C1 segment of cervical spinal cord (tissue), 14 donors: ENCODE results near the gene RBM19.

Experiments used
- DNase-seq, 14 donors: peaks; one replicate each; lab custom pipeline; 2025; lab: John Stamatoyannopoulos, UW

RBM19 gene

DNA sequence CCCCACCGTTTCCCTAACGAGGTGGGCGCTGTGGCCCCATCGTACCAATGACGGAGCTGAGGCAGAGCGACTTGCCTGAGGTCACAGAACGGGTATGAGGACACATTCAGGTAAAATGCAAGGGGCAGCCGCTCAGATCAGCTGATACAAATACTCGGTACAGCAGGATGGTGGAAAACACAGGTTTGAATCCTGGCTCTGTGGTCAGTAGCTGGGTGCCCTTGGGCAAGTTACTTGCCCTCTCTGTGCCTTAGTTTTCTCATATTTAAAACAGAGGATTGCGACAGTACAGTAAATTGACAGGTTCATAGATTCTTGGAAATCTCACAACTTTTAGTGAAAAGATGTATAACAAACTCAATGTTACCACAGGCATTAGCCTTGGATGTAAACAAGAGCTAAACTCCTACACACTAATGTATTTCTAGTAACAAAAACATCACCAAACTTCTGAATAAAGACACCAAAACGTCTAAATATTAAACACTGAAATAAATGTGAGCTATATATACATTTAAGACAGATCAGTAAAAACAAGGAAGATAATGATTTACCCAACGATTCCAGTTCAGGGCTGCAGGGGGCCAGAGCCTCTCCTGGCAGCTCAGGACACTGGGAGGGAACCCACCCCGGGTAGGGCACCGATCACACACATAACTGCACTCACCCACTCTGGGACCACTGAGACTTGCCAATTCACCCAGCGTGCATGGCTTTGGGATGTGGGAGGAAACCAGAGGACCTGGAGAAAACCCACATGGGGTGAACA, 128.4 kb downstream of the RBM19 start:
- DNase-seq: no peak

DNA sequence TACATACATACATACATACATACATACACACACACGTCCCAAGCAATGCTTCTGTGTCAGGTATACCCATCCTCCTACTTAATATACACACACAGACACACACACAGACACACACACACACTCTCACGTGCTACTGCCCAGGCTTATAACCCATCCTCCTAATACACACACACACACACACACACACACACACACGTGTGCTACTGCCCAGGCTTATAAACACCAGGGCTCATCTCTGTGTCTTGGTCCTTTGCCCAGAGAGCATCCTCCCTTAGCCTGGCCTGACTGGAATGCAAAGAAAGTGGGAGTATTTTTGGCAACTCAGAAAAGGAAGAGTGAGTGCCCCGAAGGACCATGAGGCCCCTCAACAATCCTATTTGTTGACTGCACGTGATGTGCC, 129.0 kb downstream of the RBM19 start:
- no peak for DNase-seq

DNA sequence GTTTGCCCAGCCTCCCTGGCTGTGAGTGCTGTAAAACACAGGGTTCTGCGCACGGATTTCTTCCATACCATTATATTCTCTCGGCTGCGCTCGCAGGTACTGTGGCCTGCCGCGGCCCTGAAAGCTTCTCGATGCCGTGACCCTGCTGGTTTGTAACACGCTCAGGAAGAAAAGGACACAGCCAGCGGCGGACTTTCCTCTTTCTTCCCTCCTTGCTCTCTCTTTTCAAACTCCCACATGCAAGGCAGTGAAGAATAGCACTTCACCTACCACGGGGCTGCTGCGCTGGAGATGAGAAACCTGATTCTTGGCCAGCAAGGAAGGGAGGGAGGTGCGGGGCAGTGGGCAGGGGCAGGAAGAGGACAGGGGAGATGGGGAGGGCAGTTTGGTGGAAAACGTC, 130.2 kb downstream of the RBM19 start:
- no peak for DNase-seq

DNA sequence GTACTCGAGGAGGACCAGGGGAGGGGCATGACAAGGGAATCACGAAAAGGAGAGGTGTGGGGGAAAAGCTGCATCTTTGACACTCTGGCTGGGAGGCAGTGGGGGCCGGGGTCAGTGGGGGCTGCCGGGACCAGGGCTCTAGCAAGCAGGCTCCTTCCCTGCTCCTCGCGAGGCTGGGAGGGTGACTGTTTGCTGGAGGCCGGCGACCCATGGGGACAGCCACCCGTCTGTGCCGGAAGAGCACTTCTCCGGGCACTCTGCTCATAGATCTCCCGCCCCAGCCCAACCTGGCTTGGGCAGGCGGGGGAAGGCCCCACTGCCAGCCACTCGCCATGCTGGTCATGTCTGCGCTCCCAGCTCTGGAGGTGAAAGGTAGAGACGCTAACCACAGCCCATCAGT, 130.7 kb downstream of the RBM19 start:
- DNase-seq: no peak

DNA sequence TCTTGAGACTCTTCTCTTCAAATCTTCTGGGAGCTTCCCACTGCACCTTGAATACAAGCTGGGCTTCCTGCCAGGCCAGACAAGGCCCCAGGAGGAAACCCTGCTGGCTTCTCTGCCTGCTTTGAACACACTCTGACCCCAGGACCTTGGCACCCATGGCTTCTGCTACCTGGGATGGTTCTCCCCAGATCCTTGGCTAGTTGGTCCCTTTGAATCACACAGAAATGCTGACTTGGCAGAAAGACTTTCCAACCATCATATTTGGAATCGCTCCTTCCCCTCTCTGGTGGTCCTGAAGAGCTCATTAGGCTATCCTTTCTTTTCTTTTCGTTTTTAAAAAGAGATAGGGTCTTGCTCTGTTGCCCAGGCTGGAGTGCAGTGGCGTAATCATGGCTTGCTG, 132.7 kb downstream of the RBM19 start:
- no peak for DNase-seq

DNA sequence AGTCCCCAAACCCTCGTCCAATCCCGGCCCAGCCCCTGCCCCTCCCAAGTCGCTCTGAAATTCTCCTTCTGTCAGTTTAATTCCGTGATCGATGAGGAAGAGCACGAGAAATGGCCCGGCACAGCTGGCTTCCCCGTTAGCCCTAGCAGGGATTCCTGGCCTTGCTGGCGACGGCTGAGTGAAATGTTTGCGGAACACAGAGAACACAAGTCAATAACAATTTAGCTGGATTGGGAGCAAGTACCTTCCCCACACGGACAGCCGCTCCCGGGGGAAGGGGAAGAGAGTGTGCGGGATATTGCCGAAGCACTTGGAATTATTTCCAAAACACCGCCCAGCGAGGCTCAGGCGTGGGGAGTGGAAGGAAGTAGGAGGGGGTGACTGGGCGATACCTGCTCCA, 134.6 kb downstream of the RBM19 start:
- DNase-seq: no peak

DNA sequence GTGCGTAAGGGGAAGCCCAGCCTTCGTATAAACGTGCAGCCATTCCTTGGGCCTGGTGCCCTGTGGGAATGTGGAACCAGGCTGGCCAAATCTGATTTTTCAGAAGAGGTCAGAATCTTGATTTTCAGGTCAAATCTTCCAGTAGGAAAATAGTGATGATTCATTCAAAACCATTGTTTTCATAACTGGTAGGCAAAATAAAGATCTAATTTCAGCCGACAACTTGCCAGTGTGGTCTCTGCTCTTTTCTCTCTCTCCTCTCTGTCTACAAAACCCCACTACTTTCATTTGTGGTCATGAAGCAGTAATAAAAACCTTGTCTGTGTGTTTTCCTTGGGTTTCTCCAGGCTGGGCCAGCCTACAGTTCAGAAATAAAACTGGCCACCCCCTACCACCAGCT, 135.1 kb downstream of the RBM19 start:
- no peak for DNase-seq

DNA sequence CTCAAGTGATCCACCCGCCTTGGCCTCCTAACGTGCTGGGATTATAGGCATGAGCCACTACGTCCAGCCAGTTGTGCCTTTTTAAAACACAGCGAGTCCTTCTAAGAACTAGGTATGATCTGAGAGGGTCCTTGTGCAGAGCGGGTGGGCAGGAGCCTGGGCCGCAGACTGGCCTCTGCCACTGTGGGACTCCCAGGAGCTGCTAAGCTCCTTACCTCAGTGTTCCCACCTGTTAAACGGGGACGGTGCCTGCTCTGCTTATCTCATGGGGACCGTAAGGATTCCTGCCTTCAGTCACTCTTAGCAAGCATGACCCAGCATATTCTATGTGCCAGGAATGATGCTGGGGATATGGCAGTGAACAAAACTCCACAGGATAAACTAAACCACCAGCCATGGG, 136.9 kb downstream of the RBM19 start:
- no peak for DNase-seq

DNA sequence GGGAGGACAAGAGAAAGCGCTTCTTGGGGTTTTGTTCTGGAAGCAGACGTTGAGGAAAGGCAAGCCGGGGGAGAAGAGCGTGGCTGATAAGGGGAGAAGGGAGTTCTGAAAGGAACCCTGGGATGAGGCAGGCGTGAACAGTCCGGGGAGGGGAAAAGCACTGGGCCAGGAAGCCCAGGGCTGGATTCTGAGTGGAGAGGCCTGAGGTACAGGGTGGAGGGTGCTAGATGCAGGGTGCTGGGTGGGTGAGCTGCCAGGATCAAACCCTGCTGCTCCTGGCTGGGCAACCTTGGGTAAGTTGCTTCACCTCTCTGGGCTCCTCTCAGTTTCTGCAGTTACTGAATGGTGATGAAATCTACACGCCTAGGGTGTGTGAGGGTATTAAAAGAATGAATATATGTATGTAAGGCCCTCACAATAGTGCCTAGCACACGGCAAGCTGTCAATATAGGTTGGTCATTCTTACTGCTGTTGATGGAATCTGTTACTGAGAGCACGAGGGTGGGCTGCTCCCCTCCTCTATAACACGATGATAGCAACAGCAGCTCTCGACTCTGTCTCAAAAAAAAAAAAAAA, 138.5 kb downstream of the RBM19 start:
- DNase-seq: no peak

DNA sequence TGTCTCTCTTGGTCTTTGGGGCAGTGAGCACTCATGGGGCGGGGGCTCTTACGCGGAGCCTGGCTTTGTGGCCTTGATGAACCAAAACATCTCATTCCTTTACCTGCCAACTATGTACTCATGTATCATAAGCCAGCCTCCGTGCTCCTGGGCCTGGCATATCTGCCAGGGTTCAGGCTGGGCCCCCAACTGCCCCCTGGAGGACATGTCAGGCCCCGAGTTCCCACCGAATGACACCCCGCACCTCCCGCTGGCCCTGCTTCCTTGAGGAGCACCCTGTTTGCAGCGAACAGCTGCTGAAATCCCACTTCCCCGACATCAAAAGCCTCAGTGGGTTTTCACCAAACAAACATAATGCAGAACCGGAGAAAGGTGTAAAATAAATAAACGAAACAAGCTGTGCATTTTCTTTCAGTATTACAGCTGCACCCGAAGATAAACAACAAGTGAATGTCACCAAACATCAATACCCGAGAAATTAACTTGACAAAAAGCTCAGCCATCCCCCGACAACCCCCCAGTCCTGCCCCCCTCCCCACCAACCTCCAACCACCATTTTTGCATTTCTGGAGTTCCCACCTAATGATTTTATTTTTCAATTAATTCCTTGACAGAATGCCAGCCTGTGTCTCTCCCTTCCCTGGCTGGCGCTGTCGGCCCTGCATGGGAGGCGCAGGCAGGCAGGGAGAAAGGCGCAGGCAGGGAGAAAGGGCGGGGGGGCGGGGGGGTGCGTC, 139.2 kb downstream of the RBM19 start:
- peak in 1 of 14 donors; percentile 13 for DNase-seq

DNA sequence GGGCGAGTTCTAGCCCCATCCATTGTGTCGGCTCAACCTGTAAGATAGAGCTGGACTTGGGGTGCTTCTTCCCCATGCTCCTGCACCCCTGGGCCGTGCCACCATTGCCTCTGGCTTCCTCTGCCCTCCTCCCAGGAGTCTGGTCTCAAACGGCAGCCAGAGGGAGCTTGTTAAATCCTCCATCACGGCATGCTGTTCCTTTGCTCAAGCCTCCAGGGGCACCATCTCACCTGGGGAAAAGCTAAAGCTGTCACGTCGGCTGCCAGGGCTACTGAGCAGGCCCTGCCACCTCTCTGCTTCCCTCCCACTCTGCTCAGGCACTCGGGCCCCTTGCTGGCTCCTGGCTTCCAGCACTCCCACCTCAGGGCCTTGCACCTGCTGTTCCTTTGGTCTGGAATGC, 140.4 kb downstream of the RBM19 start:
- DNase-seq: no peak

DNA sequence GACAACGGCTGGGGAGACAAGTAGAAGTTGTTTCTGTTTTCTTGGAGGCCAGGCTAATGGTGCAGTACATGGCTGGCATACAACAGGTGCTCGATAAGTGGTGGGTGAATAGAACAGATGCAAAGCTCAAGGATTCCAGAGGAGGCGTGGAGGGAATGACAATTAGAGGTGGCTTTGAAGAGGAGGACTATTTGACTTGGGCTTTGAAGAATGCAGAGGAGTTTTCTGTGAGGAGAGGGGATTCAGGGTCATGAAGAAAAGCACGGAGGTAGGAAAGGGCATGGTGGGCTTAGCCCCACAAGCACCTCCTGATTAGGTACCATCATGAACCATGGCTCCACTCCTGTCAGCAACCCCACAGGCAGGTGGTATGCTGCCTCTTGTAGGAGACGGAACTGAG, 142.3 kb downstream of the RBM19 start:
- DNase-seq: no peak

DNA sequence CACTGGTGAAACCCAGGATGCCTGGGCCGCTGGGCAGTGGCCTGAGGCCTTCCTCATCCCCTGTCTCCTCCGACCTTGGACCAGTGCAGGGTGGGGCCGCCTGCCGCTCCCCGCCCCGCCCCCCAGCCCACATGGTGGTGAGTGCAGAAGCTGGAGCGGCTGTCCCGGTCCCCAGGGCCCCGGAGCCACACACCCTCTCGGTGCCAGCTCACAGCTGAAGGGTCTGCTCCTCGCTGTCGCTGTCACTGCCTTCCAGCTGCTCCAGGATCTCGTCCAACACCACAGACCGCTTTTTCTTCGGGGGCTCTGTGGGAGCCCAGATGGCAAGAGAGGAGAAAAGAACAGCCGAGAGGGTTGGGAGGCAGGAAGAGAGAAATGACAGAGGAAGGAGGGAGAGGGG, 143.1 kb downstream of the RBM19 start:
- peak in 1 of 14 donors; percentile 40 for DNase-seq

DNA sequence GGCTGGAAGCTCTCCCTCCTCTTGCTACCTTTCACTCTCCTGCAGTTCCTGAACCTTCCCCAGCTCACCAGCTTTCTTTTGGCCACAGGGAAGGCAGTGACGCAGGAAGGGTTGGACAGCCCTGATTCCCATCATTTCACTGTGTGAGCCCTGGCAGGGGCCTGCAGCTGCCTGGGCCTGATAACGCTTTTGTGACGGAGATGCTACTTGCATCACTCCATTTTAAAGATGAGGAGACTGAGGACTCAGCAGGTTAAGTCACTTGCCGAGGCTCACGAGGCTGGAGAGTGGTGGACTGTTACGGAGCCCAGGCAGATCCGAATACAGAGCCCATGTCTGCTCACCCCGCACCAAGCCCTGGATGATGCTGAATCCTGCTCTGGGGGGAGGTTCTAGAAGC, 145.3 kb downstream of the RBM19 start:
- no peak for DNase-seq

DNA sequence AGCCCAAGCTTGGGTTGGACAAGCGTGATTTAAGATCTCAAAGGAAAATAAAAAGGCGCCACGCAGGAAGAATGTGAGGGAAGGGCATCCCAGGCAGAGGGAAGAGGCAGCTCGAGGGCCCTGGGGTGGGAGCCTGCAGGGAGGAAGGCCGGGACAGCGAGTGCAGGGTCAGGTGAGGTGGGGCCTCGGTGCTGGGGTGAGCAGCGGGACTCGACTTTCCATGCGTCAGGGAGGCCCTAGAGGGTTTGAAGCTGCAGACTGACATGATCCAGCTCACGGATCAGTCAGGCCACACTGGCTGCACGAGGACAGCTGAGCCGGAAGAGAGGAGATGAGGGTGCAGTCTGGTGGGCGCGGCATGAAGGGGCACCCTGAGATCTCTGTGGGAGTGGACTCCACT, 145.8 kb downstream of the RBM19 start:
- DNase-seq: no peak

DNA sequence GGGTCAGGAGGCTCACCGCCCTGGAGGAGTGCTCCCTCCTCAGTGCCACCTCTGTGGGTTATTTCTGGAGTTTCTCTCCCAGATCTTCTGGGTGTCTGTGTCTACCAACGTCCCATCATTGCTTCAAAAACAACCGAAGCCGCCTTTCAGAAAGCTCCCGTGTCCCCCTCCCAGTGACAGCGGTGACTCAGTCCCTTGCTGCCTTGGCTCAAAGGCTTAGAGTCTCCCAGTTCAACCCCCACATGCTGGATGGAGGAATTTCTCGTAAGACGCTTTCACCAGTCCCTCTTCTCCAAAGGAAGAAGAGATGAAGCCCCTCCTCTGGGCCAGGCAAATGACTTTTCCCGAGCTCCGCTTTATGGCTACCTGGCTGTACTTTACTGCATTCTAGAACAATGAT, 146.6 kb downstream of the RBM19 start:
- no peak for DNase-seq

DNA sequence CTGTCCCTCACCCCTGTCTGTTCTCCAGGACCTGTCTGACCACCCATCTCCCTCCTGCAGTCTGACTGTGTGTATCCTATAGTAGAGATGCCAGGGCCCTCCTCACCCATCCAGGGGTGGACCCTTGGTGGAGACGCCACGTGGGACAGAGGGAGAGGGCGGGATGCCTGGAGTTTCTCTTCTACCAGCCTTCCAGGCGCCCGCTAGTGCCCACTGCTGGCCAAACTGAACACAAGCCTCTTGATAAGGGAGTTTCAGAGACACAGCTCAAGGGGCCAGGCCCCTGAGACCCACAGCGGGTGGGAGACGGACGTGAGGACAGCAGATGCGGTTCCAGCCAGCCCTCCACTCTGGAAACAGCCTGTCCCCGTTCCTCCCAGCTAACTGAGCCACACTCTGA, 147.3 kb downstream of the RBM19 start:
- DNase-seq: no peak

DNA sequence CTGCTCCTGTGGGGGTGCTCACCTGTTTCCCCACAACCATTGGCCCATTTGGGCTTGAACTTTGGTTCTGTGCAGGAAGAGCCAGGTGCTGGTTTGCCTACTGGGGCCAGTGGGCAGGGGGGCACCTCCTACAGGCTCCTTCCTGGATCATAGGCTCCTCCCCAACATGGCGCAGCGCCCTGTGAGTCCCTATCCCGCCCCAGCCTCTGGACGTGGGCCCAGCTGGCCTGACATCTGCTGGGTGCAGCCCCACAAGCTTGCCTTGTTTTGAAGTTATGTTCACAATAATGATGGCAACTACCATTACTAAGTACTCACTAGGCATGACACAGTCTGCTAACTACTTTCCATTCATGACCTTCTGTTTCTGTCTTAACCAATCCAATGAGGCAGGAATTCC, 147.8 kb downstream of the RBM19 start:
- peak in 2 of 14 donors; percentile 3 to 14 for DNase-seq

DNA sequence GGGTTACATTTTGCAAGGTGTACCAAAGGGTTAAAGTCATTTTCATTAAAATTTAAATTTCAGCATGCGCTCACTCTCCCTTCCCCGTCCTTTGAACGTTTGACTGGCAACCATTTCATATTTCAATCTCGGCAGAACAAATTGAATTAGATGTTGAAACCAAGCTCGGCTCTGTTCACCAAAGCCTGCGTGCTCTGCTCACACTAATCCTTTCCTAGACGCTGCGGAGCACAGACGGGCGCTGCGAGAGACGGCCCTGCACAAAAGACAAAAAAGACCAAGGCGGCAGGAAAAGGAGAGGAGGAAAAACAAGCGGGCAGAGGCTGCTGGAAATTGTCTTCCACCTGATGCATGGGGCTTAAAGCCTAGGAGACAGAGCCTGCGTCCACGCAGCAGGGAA, 149.3 kb downstream of the RBM19 start:
- no peak for DNase-seq

DNA sequence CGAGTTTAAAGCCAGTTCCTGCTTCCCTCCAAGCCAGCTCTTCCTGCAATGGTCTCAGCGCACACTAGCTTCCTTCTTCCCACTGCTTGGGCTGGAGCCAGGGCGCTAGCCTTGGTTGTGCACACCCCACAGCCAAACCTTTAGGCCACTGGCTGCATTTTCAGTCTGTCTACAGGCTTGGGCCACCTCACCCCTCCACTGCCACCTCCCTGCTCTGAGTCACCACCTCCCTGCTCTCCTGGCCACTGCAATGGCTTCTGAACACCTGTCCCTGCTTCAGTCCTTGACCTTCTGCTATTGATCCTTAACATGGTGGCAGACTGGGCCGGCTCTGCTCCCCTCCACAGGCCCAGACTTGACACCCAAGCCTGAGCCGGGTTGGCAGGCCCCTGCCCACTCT, 151.1 kb downstream of the RBM19 start:
- no peak for DNase-seq

DNA sequence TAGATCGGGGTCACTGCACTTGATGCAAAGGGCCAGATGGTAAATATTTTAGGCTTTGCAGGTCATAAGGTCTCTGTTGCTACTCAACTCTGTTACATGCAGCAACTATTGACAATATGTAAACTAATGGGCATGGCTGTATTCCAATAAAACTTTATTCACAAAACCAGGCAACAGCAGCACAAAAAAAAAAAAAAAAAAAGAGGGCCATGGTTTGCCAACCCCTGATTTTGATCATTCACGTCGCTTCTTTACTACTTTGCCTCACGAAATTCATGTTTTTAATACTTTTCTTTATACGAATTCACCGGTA, 152.9 kb downstream of the RBM19 start:
- DNase-seq: no peak

DNA sequence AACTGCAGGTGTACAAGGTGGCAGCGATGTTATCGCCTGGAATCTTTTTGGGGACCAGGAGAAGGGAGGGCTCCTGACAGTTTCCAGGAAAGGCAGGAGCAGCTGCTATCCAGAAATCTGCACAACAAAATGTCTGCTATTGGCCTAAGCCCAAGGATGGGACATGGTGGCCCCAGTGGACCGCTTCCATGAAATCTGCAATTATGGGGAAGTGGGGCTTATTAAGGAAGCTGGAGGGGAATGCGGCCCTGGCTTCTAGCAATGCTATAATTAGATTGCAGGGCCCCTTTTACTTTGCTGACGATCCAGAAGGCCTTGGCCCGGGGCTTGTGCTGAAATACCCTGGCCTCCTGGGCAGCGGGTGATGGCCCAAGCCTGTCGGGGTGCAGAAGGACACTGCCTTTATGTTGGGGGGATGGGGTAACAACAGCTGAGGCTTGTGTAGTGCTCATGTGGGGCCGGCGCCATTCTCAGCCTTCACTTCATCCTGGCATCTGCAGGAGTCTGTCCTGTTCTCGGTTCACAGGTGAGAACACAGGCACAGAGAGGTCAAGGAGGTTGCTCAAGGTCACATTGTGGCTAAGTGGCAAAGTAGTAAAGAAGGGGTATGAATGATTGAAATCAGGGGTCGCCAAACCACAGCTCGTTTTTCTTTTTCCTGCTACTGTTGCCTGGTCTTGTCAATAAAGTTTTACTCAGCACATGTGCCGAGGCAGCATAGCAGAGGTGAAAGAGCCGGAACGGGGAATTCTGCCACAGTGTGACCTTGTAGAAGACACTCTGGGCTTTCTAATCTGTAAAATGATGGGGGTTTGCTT, 153.5 kb downstream of the RBM19 start:
- DNase-seq: no peak
